ENCODE data around the gene HIVEP3. TPM values are rescaled to one million over a fixed set of nuclear protein-coding genes. Genes with fewer than 3 reads are reported as not detected.
A peak's percentile ranks its signal among the peaks of the same experiment; 100 is the strongest.

Gene HIVEP3
- total and polyA plus RNA-seq, 3 experiments from 2014 or later = 15.1 to 24.0 (median 23.0) TPM

DNA sequence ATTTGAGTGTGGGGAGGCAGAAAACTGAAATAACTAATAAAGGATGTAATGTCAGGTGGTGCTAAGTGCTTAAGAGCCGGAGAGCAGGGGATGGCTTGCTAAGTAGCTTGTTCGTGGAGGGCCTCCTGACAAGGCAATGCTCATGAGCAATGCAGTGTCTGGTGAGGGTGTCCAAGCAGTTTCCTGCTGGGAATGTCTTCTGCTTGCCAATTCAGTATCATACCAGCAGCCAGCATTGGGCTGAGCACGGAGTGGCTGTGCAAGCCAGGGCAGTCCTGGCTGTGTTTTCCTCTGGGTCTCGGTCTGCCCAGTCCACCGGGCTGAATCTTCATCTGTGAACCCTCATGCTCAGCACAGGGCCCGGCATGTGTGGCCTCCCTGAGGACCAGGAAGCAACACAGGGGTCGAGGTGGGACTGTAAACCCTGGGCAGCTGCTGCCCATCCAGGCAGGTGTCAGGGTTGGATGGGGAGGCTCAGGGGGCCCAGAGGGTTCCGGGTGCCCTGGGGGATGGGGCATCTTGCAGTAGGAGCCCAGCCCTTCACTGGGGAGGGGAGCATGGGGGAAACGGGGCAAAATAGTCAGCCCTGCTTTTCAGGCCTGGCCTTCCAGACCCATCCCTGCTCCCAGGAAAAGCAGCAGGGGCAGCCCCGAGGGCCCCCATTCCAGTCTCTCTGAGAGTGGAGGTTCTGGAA is 461.7 kb downstream of the HIVEP3 start:
- H3K4me3 ChIP-seq (ENCODE audit: low read length) = no peak overlapping the region
- H3K36me3 ChIP-seq (ENCODE audit: insufficient read depth, low read length) = no peaks in the 10 kb centered on the region
- Mint-ChIP-seq H3K27ac (no peak overlapping the region), H3K9me3 (no peaks in the 10 kb centered on the region), H3K36me3 (no peaks in the 10 kb centered on the region), H3K4me3 (no peak overlapping the region), H3K27me3 (peaks cover 2 to 4% of the 10 kb centered on the region in 2 donors), H3K4me1 (no peaks in the 10 kb centered on the region)
- ChIA-PET CTCF (no interaction called here), POLR2A (no interaction called here)
- H3K9me3 ChIP-seq (ENCODE audit: low read length) = no peaks in the 10 kb centered on the region
- peak in 1 of 5 donors; percentile 26 for DNase-seq
- H3K27ac ChIP-seq (ENCODE audit: low read depth, low read length) = no peak overlapping the region
- no peaks in the 10 kb centered on the region for H3K27me3 ChIP-seq (ENCODE audit: insufficient read depth, low read length, poor library complexity, severe bottlenecking)
- no peaks in the 10 kb centered on the region for H3K4me1 ChIP-seq (ENCODE audit: insufficient read depth, low read length)

Other genes with a start within 250 kb of the HIVEP3 start
- not detected for gene GUCA2B, start 234.5 kb upstream of the HIVEP3 start, total RNA-seq
- not detected for gene GUCA2B, start 234.5 kb upstream of the HIVEP3 start, polyA plus RNA-seq
- gene GUCA2A, start 245.8 kb upstream of the HIVEP3 start, total RNA-seq = not detected
- not detected for gene GUCA2A, start 245.8 kb upstream of the HIVEP3 start, polyA plus RNA-seq